ENCODE data around the gene CORO1C.

- TF ChIP-seq POLR2A (IDR thresholded peaks at IDR 0.05) (no peak), CTCF (IDR thresholded peaks at IDR 0.05 in 8 of 11, conservative IDR thresholded peaks at IDR 0.05 in 3 of 11) (no peak)
Observed at GRCh38 chr12:108675792-108676191, 55.5 kb downstream of the CORO1C start.

Data from spleen (tissue), 7 donors.